ENCODE measurements around the gene PDLIM1.

DNA sequence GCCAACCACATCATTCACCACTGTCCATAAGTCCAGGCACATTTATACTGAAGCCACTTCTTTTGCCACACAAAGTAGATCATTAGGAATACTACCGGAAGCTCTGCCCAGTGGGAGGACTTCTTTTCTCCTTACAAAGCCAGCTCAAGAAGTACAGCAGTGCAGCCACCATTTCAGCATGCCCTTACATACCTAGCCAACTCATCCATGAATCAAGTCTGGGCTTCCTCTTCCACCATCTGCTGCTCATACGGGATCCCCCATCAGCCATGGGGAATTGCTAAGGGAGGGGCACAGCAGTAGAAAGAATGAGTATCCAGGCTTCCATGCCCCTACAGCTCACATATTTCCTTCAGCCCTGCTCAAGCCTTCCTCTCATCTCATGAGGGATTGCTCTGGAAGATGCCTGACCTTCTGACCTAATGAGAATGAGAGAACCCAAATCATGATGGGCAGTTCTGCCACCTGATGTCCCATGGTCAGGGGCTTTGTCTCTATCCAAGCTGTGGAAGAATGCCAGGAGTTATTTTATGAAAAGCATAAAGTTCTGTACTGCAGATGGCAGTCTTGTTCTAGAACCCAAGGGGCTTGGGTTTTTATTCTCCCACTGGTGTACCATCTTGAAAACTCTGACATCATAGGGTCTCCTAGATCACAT is 57.3 kb downstream of the PDLIM1 start:
- no peak for TF ChIP-seq POLR2A (IDR thresholded peaks at IDR 0.05; ENCODE audit: low read length)
- no peak for TF ChIP-seq GATA1 (IDR thresholded peaks at IDR 0.05; ENCODE audit: low read depth, low read length)
